Esophagus muscularis mucosa (tissue), 3 donors: Measurements from ENCODE around the gene DISC1.

ENCODE experiments used
- POLR2A ChIP-seq: fragments of 450-650 bp; IDR thresholded peaks from one replicate; pipeline ENCODE4 v1.6.1; 2017; ENCODE audit warnings: antibody characterized with exemption, moderate library complexity, mild to moderate bottlenecking, low read depth
- TF ChIP-seq, protein P1 (sequence below), 3 experiments: fragments of 200-600 bp in 2 of 3; fragments of 450-650 bp in 1 of 3; sonication (generic) in 2 of 3; IDR thresholded peaks; one replicate each; pipeline ENCODE4 v1.5.1; 2017 to 2019; ENCODE audit warnings: antibody characterized with exemption in 3 of 3, mild to moderate bottlenecking in 2 of 3, moderate library complexity in 1 of 3

DNA sequence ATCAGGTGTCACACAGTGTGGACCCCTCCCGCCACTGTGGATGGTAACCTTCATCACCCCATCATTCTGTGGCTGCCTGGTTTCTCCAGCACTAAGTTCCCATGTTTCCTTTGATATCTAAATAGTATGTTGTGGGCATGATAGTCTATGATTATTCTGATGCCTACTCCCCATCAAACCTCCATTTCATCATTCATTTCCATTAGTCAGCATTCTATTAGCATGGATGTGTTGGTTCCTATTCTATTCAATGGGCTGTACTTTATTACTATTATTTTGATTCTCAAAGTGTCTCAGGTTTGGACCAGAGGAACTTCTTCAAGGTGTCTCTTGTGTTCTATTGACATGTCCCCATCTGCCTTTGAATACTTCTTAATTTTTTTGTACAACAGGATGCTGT is 112.0 kb downstream of the DISC1 start:
- TF ChIP-seq POLR2A, result no peak
- TF ChIP-seq, protein P1, sequence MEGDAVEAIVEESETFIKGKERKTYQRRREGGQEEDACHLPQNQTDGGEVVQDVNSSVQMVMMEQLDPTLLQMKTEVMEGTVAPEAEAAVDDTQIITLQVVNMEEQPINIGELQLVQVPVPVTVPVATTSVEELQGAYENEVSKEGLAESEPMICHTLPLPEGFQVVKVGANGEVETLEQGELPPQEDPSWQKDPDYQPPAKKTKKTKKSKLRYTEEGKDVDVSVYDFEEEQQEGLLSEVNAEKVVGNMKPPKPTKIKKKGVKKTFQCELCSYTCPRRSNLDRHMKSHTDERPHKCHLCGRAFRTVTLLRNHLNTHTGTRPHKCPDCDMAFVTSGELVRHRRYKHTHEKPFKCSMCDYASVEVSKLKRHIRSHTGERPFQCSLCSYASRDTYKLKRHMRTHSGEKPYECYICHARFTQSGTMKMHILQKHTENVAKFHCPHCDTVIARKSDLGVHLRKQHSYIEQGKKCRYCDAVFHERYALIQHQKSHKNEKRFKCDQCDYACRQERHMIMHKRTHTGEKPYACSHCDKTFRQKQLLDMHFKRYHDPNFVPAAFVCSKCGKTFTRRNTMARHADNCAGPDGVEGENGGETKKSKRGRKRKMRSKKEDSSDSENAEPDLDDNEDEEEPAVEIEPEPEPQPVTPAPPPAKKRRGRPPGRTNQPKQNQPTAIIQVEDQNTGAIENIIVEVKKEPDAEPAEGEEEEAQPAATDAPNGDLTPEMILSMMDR (IDR thresholded peaks at IDR 0.05), result no peak
